Fibroblast of the conjunctiva (primary cell): ENCODE measurements around the gene CXCL8.
A peak's percentile ranks its signal among the peaks of the same experiment; 100 is the strongest.
"Not testable (repeated sequence)": the region's sequence is repeated elsewhere in the genome, so short reads cannot be mapped to it uniquely, and the experiment has no call there.

ENCODE experiments used
- DNase-seq: peaks from one replicate; pipeline ENCODE4 v3.0.0-alpha.2; 2010; ENCODE audit warnings: low read depth

Gene CXCL8

GRCh38 chr4:73743795-73744194 lies 3.4 kb downstream of the CXCL8 start:
- no peak for DNase-seq

GRCh38 chr4:73744203-73744602 lies 3.8 kb downstream of the CXCL8 start:
- DNase-seq, result no peak

DNA sequence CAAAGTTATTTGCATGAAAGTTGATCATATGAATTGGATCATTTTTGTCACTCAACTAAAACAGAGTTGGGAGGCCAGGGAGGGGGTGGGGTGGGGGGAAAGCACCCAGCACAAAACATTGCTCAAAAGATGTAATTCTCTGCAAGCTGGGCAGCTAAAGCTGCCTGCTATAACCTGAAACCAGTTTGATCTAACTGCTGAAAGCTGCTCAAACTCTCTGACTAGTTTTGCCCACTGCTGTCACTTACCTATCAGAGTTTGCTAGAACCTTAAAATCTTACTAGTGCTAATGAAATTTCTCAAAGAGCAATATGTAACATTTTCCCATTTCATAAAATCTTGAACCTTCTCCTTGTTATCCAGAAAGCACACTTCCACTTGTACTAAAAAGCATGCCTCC lies 10.4 kb downstream of the CXCL8 start:
- DNase-seq, result no peak

DNA sequence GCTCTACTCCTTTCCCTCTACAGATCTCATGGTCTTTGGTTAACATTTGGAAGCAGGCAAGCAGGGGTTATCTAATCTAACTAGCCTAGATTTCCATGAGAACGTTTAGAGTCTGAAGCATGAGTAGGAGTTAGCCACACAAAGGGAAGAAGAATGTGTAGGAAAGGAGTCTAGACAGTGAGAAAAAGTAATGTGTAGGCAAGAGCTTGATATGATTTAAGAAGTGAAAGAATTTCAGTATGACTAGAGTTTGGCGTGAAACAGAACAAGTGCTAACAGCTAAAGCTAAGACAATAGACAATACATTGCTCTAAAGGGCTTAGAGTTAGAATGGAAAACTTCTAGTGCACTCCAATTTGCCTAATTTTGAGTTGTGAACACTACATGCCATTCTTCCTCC lies 10.8 kb downstream of the CXCL8 start:
- DNase-seq, result no peak

DNA sequence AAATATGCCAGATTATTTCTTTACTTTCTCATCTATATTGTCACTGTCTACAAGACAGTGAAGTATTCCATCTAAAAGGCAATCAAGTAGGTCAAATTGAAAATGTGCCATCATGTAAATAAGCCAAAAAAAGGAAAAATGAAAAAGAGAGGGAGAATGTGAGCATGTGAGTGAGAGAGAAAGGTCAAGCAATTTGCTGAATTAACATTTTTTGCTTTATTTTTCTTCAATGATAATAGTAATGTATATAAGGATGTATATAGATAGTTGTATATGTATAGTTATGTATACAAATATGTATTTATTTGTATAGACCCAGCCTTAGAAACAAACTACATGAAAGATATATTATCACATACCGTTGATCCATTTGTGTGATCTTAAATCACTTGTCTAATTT lies 11.5 kb downstream of the CXCL8 start:
- no peak for DNase-seq

DNA sequence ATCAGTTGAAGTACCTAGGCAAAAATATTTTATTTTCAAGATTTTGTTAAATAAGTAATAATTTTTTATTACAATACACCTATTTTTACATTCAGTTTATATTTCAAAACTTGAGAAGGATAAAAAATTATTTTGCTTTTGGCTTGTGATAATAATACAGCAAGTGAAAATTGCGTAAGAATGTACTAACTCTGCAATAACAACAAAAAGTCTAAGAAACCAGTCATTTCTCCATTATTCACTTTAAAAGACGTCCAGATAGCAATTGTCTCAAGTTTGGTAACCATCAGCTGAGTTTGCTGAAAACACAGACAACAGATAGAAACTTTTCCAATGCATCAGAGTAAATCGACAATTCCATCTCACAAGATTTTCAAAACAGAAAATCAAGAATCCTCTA lies 12.1 kb downstream of the CXCL8 start:
- no peak for DNase-seq

- no peak for DNase-seq
These were observed 12.8 kb downstream of the CXCL8 start for GRCh38 chr4:73753215-73753614.

- no peak for DNase-seq
These were observed 14.6 kb downstream of the CXCL8 start for GRCh38 chr4:73754934-73755333.

DNA sequence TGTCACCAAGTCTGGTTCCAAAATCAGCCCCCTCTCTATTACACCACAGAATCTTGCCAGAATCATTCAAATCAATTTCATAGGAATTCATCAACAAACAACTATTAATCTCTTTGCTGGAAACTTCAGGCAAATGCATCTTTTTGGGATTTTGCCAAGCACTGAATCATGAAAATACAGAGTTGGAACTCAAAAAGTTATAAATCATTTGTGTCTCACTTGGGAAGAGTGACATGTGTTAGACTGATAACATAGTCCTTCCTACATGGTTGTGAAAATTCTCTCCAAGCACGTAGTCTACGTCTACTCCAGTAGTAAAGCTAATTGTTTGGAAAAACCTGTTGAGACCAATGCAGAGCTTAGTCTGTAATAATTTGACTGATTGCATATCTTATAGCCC lies 19.0 kb downstream of the CXCL8 start:
- no peak for DNase-seq

GRCh38 chr4:73761856-73762255 lies 21.5 kb downstream of the CXCL8 start:
- DNase-seq, result no peak

DNA sequence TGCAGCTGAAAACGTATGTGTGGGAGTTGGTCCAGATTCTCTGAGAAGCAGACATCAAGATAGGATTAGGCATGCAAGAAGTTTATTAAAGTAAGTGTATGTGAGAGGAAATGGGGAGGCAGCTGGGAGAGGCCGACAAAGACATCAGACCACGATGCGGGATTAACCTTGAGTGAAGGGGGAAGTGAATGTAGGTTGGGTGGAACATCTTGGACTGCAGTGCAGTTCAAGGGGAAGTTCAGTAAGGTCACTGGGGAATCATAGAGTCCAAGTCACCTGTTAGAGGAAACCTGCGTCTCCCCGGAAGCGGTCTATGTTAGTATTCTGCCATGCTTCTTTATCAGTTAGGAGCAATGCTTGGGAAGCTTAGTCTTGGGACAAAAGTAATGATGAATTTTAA lies 22.0 kb downstream of the CXCL8 start:
- no peak for DNase-seq

GRCh38 chr4:73763877-73764276 lies 23.5 kb downstream of the CXCL8 start:
- no peak for DNase-seq

DNA sequence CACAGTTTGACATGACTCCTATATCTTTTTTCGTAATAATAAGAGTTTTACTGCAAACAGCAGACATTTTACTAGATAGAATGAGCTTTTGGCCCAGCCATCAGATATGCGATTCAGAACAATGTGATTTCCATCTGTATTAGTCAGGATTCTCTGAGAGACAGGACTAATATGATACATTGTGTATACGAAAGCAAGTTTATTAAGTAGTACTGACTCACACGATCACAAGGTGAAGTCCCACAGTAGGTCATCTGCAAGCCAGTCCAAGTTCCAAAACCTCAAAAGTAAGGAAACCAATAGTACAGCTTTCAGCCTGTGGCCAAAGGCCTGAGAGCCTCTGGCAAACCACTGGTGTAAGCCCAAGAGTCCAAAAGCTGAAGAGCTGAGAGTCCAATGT lies 24.1 kb downstream of the CXCL8 start:
- no peak for DNase-seq

- no peak for DNase-seq
These were observed 24.9 kb downstream of the CXCL8 start for GRCh38 chr4:73765296-73765695.

GRCh38 chr4:73770917-73771316 lies 30.5 kb downstream of the CXCL8 start:
- DNase-seq, result no peak

GRCh38 chr4:73772363-73772762 lies 32.0 kb downstream of the CXCL8 start:
- DNase-seq, result no peak

GRCh38 chr4:73774406-73774805 lies 34.0 kb downstream of the CXCL8 start:
- DNase-seq, result not testable (repeated sequence)

DNA sequence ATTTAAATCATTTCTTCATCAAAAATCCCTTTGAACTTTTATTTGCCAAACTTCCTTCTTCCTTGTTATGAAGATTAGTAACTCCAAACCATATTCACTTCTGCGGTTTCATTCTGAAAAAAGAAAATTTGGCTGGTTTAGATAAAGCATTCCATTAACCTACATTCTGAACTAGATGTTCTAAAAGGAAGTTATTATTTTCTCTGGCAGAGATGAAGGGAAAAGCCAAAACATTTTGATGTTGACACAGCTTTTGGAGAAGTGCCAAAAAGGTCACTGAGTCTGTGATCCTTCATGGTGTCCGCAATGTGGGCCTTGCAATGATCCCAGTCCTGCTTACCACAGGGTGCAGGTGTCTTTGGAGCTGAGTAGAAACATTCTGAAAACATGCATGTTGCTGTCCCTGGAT lies 36.0 kb downstream of the CXCL8 start:
- peak; percentile 90 for DNase-seq

DNA sequence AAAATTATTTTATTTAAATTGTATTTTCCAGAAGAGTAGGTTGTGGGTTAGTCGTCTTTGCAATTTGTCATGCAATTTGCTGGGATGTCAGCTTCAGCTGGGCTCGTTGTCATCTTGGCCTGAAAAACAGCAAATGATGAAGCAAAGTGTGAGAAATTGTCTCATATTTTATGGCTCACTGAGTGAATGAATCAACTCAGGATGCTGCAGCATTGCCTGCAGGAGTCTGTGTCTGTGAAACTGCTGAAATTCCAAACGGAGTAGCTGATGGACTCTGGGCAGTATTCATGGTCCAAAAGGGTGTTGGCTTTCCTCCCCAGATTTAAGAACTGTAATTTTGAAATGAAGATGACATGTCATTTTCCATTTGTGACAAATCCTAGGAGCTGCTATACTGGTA lies 37.2 kb downstream of the CXCL8 start:
- DNase-seq, result peak; percentile 13

GRCh38 chr4:73780243-73780642 lies 39.9 kb downstream of the CXCL8 start:
- no peak for DNase-seq

- no peak for DNase-seq
These were observed 40.5 kb downstream of the CXCL8 start for GRCh38 chr4:73780834-73781233.

GRCh38 chr4:73788411-73788810 lies 48.0 kb downstream of the CXCL8 start:
- DNase-seq, result no peak
